NCI-H510A treated with DMSO at 0.1 percent for 48 hours (cell line): ENCODE data around the gene PTGS1.
"Not testable (repeated sequence)": the region's sequence is repeated elsewhere in the genome, so short reads cannot be mapped to it uniquely, and the experiment has no call there.

Experiments used
- DNase-seq: peaks from one replicate; lab custom pipeline; 2025; lab: John Stamatoyannopoulos, UW

The PTGS1 gene

GRCh38 chr9:122347348-122348287 lies 23.2 kb upstream of the PTGS1 start:
- DNase-seq = peak; percentile 12

GRCh38 chr9:122348288-122348777 lies 22.5 kb upstream of the PTGS1 start:
- DNase-seq = no peak

GRCh38 chr9:122348791-122349190 lies 22.0 kb upstream of the PTGS1 start:
- no peak for DNase-seq

GRCh38 chr9:122349201-122349600 lies 21.6 kb upstream of the PTGS1 start:
- no peak for DNase-seq

- DNase-seq = peak; percentile 70
These were observed 20.1 kb upstream of the PTGS1 start for GRCh38 chr9:122350577-122351355.

GRCh38 chr9:122354536-122355199 lies 16.2 kb upstream of the PTGS1 start:
- DNase-seq = no peak

- DNase-seq = no peak
These were observed 15.4 kb upstream of the PTGS1 start for GRCh38 chr9:122355336-122355875.

GRCh38 chr9:122356627-122357026 lies 14.2 kb upstream of the PTGS1 start:
- no peak for DNase-seq

GRCh38 chr9:122360891-122361290 lies 9.9 kb upstream of the PTGS1 start:
- DNase-seq = no peak

GRCh38 chr9:122363131-122363530 lies 7.7 kb upstream of the PTGS1 start:
- DNase-seq = not testable (repeated sequence)

- no peak for DNase-seq
These were observed 6.6 kb upstream of the PTGS1 start for GRCh38 chr9:122364117-122364782.

GRCh38 chr9:122364783-122365150 lies 6.1 kb upstream of the PTGS1 start:
- DNase-seq = no peak

- no peak for DNase-seq
These were observed 4.7 kb upstream of the PTGS1 start for GRCh38 chr9:122366074-122366660.

GRCh38 chr9:122367065-122367464 lies 3.8 kb upstream of the PTGS1 start:
- DNase-seq = no peak

- no peak for DNase-seq
These were observed 2.9 kb upstream of the PTGS1 start for GRCh38 chr9:122367774-122368460.

- no peak for DNase-seq
These were observed 2.2 kb upstream of the PTGS1 start for GRCh38 chr9:122368642-122369041.

- DNase-seq = no peak
These were observed 521 bp upstream of the PTGS1 start for GRCh38 chr9:122370303-122370702.

GRCh38 chr9:122371846-122372245 lies 1.0 kb downstream of the PTGS1 start:
- no peak for DNase-seq

GRCh38 chr9:122372856-122373845 lies 2.3 kb downstream of the PTGS1 start:
- DNase-seq = no peak
